Thyroid gland (tissue), 4 donors: ENCODE results near the gene PTGR1. TPM values are rescaled to one million over a fixed set of nuclear protein-coding genes. Genes with fewer than 3 reads are reported as not detected.
"Not testable (repeated sequence)": the region's sequence is repeated elsewhere in the genome, so short reads cannot be mapped to it uniquely, and the experiment has no call there.

Experiments
- DNase-seq, 2 donors: peaks; one replicate each; pipeline ENCODE4 v3.0.0-alpha.2; 2019
- H3K27ac ChIP-seq, 3 donors: fragments of 200-600 bp; sonication (generic); 1 replicate in 2 of 3; 2 replicates in 1 of 3; pipeline ENCODE4 v1.5.1; 2016 to 2019; ENCODE audit warnings: mild to moderate bottlenecking in 1 of 3, moderate library complexity in 1 of 3
- H3K27me3 ChIP-seq: fragments of 200-600 bp; sonication (generic); one replicate; pipeline ENCODE4 v1.5.1; 2019
- H3K36me3 ChIP-seq, 2 donors: fragments of 200-600 bp; sonication (generic); one replicate each; pipeline ENCODE4 v1.5.1; 2016 to 2019
- H3K4me1 ChIP-seq, 2 donors: fragments of 200-600 bp; sonication (generic); one replicate each; pipeline ENCODE4 v1.5.1; 2017 to 2019
- H3K4me3 ChIP-seq, 3 donors: fragments of 200-600 bp; sonication (generic); replicated peaks in 1 of 3; 1 replicate in 2 of 3; 2 replicates in 1 of 3; pipeline ENCODE4 v1.5.1; 2016; ENCODE audit warnings: mild to moderate bottlenecking in 1 of 3
- H3K9me3 ChIP-seq: fragments of 200-600 bp; sonication (generic); one replicate; pipeline ENCODE4 v1.5.1; 2017
- POLR2A ChIP-seq, 2 donors: fragments of 450-650 bp; IDR thresholded peaks; one replicate each; pipeline ENCODE4 v1.6.1; 2017; ENCODE audit warnings: antibody characterized with exemption in 2 of 2, mild to moderate bottlenecking in 2 of 2, moderate library complexity in 1 of 2
- WGBS, 2 donors: methylation state at CpG; one replicate each; pipeline ENCODE4 v1.1.5; 2017; 5-methylcytosine and 5-hydroxymethylcytosine counted together
- intact Hi-C: fragments of 100-400 bp; cut with DNase I; formaldehyde crosslinking; loops from one replicate; pipeline ENCODE4 v1.15.1; 2023
- total RNA-seq, 4 donors: library from RNA; depleted of rRNA; stranded (reverse); fragments of >200 nt; gene quantifications; one replicate each; pipeline ENCODE4 v1.2.3, GENCODE V29; 2016
- TF ChIP-seq, protein P1 (sequence below), 6 experiments: fragments of 200-600 bp in 3 of 6; fragments of 450-650 bp in 3 of 6; sonication (generic) in 3 of 6; IDR thresholded peaks; one replicate each; pipeline ENCODE4 v1.5.1; 2016 to 2019; ENCODE audit warnings: antibody characterized with exemption in 6 of 6, mild to moderate bottlenecking in 2 of 6, inconsistent platforms in 1 of 6, moderate library complexity in 1 of 6

Gene PTGR1
- total RNA-seq, 4 donors from 2014 or later: 27.7 to 64.3 (median 39.4) TPM

GRCh38 chr9:111582888-111583287, 16.6 kb downstream of the PTGR1 start:
- H3K36me3 ChIP-seq: peaks cover 37 to 38% of the 10 kb centered on the region in 2 donors
- intact Hi-C loops: no loop called here
- H3K27ac ChIP-seq: no peak overlapping the region
- peak in 1 of 2 donors; percentile 7 for DNase-seq
- H3K9me3 ChIP-seq: no peaks in the 10 kb centered on the region
- TF ChIP-seq, protein P1, sequence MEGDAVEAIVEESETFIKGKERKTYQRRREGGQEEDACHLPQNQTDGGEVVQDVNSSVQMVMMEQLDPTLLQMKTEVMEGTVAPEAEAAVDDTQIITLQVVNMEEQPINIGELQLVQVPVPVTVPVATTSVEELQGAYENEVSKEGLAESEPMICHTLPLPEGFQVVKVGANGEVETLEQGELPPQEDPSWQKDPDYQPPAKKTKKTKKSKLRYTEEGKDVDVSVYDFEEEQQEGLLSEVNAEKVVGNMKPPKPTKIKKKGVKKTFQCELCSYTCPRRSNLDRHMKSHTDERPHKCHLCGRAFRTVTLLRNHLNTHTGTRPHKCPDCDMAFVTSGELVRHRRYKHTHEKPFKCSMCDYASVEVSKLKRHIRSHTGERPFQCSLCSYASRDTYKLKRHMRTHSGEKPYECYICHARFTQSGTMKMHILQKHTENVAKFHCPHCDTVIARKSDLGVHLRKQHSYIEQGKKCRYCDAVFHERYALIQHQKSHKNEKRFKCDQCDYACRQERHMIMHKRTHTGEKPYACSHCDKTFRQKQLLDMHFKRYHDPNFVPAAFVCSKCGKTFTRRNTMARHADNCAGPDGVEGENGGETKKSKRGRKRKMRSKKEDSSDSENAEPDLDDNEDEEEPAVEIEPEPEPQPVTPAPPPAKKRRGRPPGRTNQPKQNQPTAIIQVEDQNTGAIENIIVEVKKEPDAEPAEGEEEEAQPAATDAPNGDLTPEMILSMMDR (IDR thresholded peaks at IDR 0.05): no peak
- no peak for TF ChIP-seq POLR2A (IDR thresholded peaks at IDR 0.05)
- no peak overlapping the region for H3K4me3 ChIP-seq
- WGBS, 2 donors: 81 to 89% methylated on average over 3 of the region's 3 CpGs
- no peaks in the 10 kb centered on the region for H3K27me3 ChIP-seq
- no peaks in the 10 kb centered on the region for H3K4me1 ChIP-seq

DNA sequence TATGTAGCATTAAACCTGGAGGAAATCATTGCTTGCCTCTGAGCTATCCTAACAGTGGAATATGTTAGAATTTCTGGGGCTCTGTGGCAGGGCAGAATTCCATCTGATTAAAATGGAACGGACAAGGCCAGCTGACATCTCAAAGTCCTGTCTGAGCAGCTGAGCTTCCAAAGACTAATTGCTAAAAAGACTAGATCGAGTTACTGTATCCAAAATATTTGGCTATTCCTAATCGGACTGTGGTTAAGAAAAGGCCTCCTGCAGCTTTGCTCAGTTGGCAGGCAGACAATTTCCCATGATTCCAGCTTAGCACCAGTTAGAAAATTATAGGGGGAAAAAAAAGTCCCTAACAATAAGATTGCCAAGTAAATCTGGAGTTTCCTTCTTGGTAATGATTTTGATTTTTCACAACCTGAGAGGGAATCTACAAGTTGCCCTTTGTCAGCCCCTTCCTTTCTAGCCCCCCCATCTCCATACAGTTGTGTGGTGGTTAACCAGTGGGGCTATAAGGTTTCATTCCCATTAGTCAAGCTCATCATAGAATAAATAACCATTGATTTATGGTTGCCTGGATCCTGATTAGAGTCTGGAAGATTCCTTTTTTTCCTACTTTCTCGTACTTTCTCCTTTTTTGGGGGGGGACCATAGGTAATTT, 26.4 kb downstream of the PTGR1 start:
- H3K27ac ChIP-seq: no peak overlapping the region
- no peak for DNase-seq
- intact Hi-C loops: no loop called here
- H3K4me3 ChIP-seq: no peak overlapping the region
- WGBS, 2 donors: 69 to 72% methylated on average over 4 of the region's 4 CpGs
- no peaks in the 10 kb centered on the region for H3K27me3 ChIP-seq
- H3K4me1 ChIP-seq: no peaks in the 10 kb centered on the region
- H3K36me3 ChIP-seq: peaks cover 34 to 62% of the 10 kb centered on the region in 2 donors
- TF ChIP-seq, protein P1 (IDR thresholded peaks at IDR 0.05): no peak
- TF ChIP-seq POLR2A (IDR thresholded peaks at IDR 0.05): no peak
- no peaks in the 10 kb centered on the region for H3K9me3 ChIP-seq

DNA sequence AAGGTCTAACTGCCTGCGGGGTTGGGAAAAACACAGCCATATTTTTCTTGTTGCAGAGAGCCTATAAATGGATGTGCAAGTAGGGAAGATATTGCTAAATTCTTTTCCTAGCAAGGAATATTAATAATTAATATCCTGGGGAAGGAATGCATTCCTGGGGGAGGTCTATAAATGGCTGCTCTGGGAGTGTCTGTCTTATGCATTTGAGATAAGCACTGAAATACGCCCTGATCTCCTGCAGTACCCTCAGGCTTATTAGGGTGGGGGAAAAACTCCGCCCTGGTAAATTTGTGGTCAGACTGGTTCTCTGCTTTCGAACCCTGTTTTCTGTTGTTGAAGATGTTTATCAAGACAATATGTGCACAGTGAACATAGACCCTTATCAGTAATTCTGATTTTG, 31.3 kb downstream of the PTGR1 start:
- H3K27ac ChIP-seq, H3K27me3 ChIP-seq, H3K4me3 ChIP-seq, intact Hi-C loops, H3K9me3 ChIP-seq, H3K4me1 ChIP-seq, DNase-seq: not testable (repeated sequence)
- 97% methylated on average over 4 of the region's 4 CpGs for WGBS, 2 donors
- H3K36me3 ChIP-seq: peaks cover 44 to 67% of the 10 kb centered on the region in 2 donors

DNA sequence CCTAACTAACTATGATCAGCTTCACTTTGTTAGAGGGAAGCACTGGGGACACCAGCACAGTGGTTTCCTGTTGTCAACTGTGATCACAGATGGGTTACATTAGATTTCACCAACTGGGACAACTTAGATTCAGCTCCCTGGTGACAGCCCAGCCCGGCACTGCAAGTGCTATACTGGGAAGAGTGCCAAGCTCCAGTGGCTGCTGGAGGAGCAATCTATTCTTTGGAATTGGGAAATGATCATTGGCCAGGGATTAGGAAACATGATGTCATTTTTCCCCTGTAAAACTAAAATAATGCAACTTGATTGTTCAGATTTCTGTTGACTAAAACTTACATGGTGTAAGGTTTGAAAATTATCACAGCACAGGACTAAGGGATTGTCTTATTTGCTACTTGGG, 33.2 kb downstream of the PTGR1 start:
- Histone ChIP-seq H3K4me1 (no peaks in the 10 kb centered on the region), H3K4me3 (no peak overlapping the region), H3K27me3 (no peaks in the 10 kb centered on the region), H3K27ac (no peak overlapping the region), H3K36me3 (peaks cover 48 to 57% of the 10 kb centered on the region in 2 donors), H3K9me3 (no peaks in the 10 kb centered on the region)
- 8 to 9% methylated on average over 1 of the region's 1 CpG for WGBS, 2 donors
- DNase-seq: peak; percentile 37 to 47
- no peak for TF ChIP-seq POLR2A (IDR thresholded peaks at IDR 0.05)
- TF ChIP-seq, protein P1 (IDR thresholded peaks at IDR 0.05): no peak
- intact Hi-C loops: no loop called here

DNA sequence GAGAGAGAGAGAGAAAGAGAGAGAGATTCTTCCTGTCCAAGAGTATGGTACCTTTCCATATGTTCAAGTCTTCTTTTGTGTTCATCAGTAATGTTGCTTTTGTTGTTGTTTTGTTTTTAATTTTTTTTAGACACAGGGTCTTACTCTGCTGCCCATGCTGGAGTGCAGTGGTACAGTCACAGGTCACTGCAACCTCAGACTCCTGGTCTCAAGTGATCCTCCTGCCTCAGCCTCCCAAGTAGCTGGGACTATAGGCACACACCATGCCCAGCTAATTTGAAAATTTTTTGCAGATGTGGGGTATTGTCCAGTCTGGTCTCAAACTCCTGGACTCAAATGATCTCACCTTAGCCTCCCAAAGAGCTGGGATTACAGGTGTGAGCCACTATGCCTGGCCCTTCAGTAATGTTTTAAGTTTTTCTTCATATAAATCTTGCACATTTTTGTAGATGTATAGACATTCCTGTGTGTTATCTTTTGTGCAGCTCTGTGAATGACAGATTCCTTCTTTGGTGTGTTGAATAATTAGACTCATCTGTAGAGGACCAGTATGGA, 38.2 kb downstream of the PTGR1 start:
- Histone ChIP-seq H3K4me1 (no peaks in the 10 kb centered on the region), H3K27ac (no peak overlapping the region), H3K9me3 (no peaks in the 10 kb centered on the region), H3K36me3 (peaks cover 21 to 22% of the 10 kb centered on the region in 2 donors), H3K27me3 (no peaks in the 10 kb centered on the region), H3K4me3 (no peak overlapping the region)
- TF ChIP-seq, protein P1 (IDR thresholded peaks at IDR 0.05): no peak
- TF ChIP-seq POLR2A (IDR thresholded peaks at IDR 0.05): no peak
- intact Hi-C loops: no loop called here
- DNase-seq: no peak
